ENCODE results near the gene ATP6V0A4.

The ATP6V0A4 gene

GRCh38 chr7:138753610-138754009 is 44.4 kb downstream of the ATP6V0A4 start:
- Histone ChIP-seq H3K27ac (ENCODE audit: low read length) (peak overlapping the region; percentile 96), H3K4me1 (ENCODE audit: insufficient read depth, low read length) (peaks cover 38% of the 10 kb centered on the region), H3K4me2 (ENCODE audit: insufficient read depth, low read length) (peak overlapping the region; percentile 50; the same call in 1 of the 2 replicates), H3K36me3 (ENCODE audit: insufficient read depth, low read length) (no peaks in the 10 kb centered on the region), H2AFZ (ENCODE audit: low read depth, low read length) (no peak overlapping the region), H3K9ac (ENCODE audit: low read depth, low read length) (peak overlapping the region; percentile 9; the same call in 1 of the 2 replicates), H3K79me2 (ENCODE audit: insufficient read depth, low read length) (no peaks in the 10 kb centered on the region), H4K20me1 (ENCODE audit: insufficient read depth, low read length) (no peaks in the 10 kb centered on the region), H3K4me3 (ENCODE audit: low read depth in 1 of 2, low read length in 2 of 2) (no peak overlapping the region), H3K27me3 (ENCODE audit: insufficient read depth, low read length, poor library complexity) (no peaks in the 10 kb centered on the region), H3K9me3 (ENCODE audit: insufficient read depth, low read length, severe bottlenecking) (no peaks in the 10 kb centered on the region)
- no peak for ATAC-seq (ENCODE audit: insufficient read depth, low read depth)
- no peak for TF ChIP-seq CTCF (IDR thresholded peaks at IDR 0.05; ENCODE audit: borderline replicate concordance, extremely low read depth, low read length, poor library complexity, severe bottlenecking)
- TF ChIP-seq EZH2 (IDR thresholded peaks at IDR 0.05; ENCODE audit: borderline replicate concordance, low read depth, low read length, severe bottlenecking), result no peak
- DNase-seq, result no peak

- H3K9ac ChIP-seq (ENCODE audit: low read depth, low read length), result peak overlapping the region; percentile 46
- DNase-seq (no peak), ATAC-seq (ENCODE audit: insufficient read depth, low read depth) (no peak)
- H3K4me3 ChIP-seq (ENCODE audit: low read depth in 1 of 2, low read length in 2 of 2), result peak overlapping the region in 1 of 2 experiments; percentile 24; a peak in 1 of 4 replicates
- peak overlapping the region; percentile 50 for H3K4me2 ChIP-seq (ENCODE audit: insufficient read depth, low read length)
- H3K27ac ChIP-seq (ENCODE audit: low read length), result peak overlapping the region; percentile 96
- H3K36me3 ChIP-seq (ENCODE audit: insufficient read depth, low read length), result no peaks in the 10 kb centered on the region
- no peaks in the 10 kb centered on the region for H3K79me2 ChIP-seq (ENCODE audit: insufficient read depth, low read length)
- TF ChIP-seq EZH2 (IDR thresholded peaks at IDR 0.05; ENCODE audit: borderline replicate concordance, low read depth, low read length, severe bottlenecking), result no peak
- TF ChIP-seq CTCF (IDR thresholded peaks at IDR 0.05; ENCODE audit: borderline replicate concordance, extremely low read depth, low read length, poor library complexity, severe bottlenecking), result no peak
- H3K27me3 ChIP-seq (ENCODE audit: insufficient read depth, low read length, poor library complexity), result no peaks in the 10 kb centered on the region
- peaks cover 38% of the 10 kb centered on the region for H3K4me1 ChIP-seq (ENCODE audit: insufficient read depth, low read length)
- H2AFZ ChIP-seq (ENCODE audit: low read depth, low read length), result peak overlapping the region; percentile 43; the same call in 1 of the 2 replicates
- no peaks in the 10 kb centered on the region for H4K20me1 ChIP-seq (ENCODE audit: insufficient read depth, low read length)
- H3K9me3 ChIP-seq (ENCODE audit: insufficient read depth, low read length, severe bottlenecking), result no peaks in the 10 kb centered on the region
Observed at GRCh38 chr7:138753150-138753518, 44.9 kb downstream of the ATP6V0A4 start.

- TF ChIP-seq CTCF (IDR thresholded peaks at IDR 0.05; ENCODE audit: borderline replicate concordance, extremely low read depth, low read length, poor library complexity, severe bottlenecking) (peak; percentile 51), EZH2 (IDR thresholded peaks at IDR 0.05; ENCODE audit: borderline replicate concordance, low read depth, low read length, severe bottlenecking) (no peak)
- Histone ChIP-seq H3K9ac (ENCODE audit: low read depth, low read length) (peak overlapping the region; percentile 46), H3K9me3 (ENCODE audit: insufficient read depth, low read length, severe bottlenecking) (no peaks in the 10 kb centered on the region), H4K20me1 (ENCODE audit: insufficient read depth, low read length) (no peaks in the 10 kb centered on the region), H3K27ac (ENCODE audit: low read length) (peak overlapping the region; percentile 96), H2AFZ (ENCODE audit: low read depth, low read length) (peak overlapping the region; percentile 43), H3K4me3 (ENCODE audit: low read depth in 1 of 2, low read length in 2 of 2) (peak overlapping the region in 1 of 2 experiments; percentile 24; a peak in 1 of 4 replicates), H3K4me2 (ENCODE audit: insufficient read depth, low read length) (peak overlapping the region; percentile 50), H3K4me1 (ENCODE audit: insufficient read depth, low read length) (peaks cover 38% of the 10 kb centered on the region), H3K36me3 (ENCODE audit: insufficient read depth, low read length) (no peaks in the 10 kb centered on the region), H3K27me3 (ENCODE audit: insufficient read depth, low read length, poor library complexity) (no peaks in the 10 kb centered on the region), H3K79me2 (ENCODE audit: insufficient read depth, low read length) (no peaks in the 10 kb centered on the region)
- DNase-seq (peak; percentile 97), ATAC-seq (ENCODE audit: insufficient read depth, low read depth) (peak; percentile 94)
Observed at GRCh38 chr7:138752518-138753149, 45.4 kb downstream of the ATP6V0A4 start.
